ENCODE measurements around the gene TANC1.
A peak's percentile ranks its signal among the peaks of the same experiment; 100 is the strongest.

Gene TANC1

GRCh38 chr2:159214325-159214865, 246.0 kb downstream of the TANC1 start:
- Histone ChIP-seq H3K4me3 (ENCODE audit: low read length in 2 of 2) (no peak overlapping the region), H4K91ac (ENCODE audit: low read depth, low read length, poor library complexity) (no peak overlapping the region), H2BK120ac (ENCODE audit: low read depth, low read length) (no peak overlapping the region), H3K4me1 (ENCODE audit: control insufficient read depth in 2 of 2, insufficient read depth in 1 of 2, low read depth in 1 of 2, low read length in 2 of 2) (peaks cover 24 to 26% of the 10 kb centered on the region in 2 donors), H4K8ac (ENCODE audit: low read depth, low read length) (no peak overlapping the region), H3K9me3 (replicated peaks in 1 of 2; ENCODE audit: control insufficient read depth in 2 of 2, insufficient read depth in 1 of 2, low read depth in 1 of 2, low read length in 2 of 2) (peaks cover 5% of the 10 kb centered on the region in 2 donors), H3K23ac (ENCODE audit: low read depth, low read length, poor library complexity) (no peak overlapping the region), H3K9ac (ENCODE audit: low read depth, low read length, poor library complexity) (no peak overlapping the region), H3K27ac (replicated peaks; ENCODE audit: low read length) (no peak overlapping the region), H2BK15ac (ENCODE audit: low read length) (peak overlapping the region; percentile 69), H2AFZ (ENCODE audit: low read length) (no peak overlapping the region), H3K36me3 (replicated peaks in 1 of 2; ENCODE audit: control insufficient read depth in 2 of 2, insufficient read depth in 2 of 2, low read length in 2 of 2) (peaks cover 2 to 52% of the 10 kb centered on the region in 2 donors), H3K14ac (ENCODE audit: low read length) (no peak overlapping the region), H3K4me2 (ENCODE audit: insufficient read depth, low read length, poor library complexity, severe bottlenecking) (no peak overlapping the region), H3K79me1 (ENCODE audit: low read depth, low read length) (no peaks in the 10 kb centered on the region), H3K18ac (ENCODE audit: low read length) (peak overlapping the region; percentile 64), H3K4ac (ENCODE audit: low read length) (no peak overlapping the region), H3K27me3 (ENCODE audit: control insufficient read depth in 3 of 3, insufficient read depth in 3 of 3, low read depth in 1 of 3, low read length in 3 of 3) (no peaks in the 10 kb centered on the region), H2BK12ac (ENCODE audit: low read length) (no peak overlapping the region), H2BK5ac (ENCODE audit: low read length) (no peak overlapping the region), H2AK5ac (ENCODE audit: low read depth, low read length) (peak overlapping the region; percentile 51)
- no CpG with 5 or more reads among the region's 3 CpGs for WGBS, 2 donors (ENCODE audit: extremely low coverage in 2 of 2, insufficient read length in 2 of 2, insufficient replicate concordance in 1 of 2)
- DNase-seq (ENCODE audit: low spot score): no peak

DNA sequence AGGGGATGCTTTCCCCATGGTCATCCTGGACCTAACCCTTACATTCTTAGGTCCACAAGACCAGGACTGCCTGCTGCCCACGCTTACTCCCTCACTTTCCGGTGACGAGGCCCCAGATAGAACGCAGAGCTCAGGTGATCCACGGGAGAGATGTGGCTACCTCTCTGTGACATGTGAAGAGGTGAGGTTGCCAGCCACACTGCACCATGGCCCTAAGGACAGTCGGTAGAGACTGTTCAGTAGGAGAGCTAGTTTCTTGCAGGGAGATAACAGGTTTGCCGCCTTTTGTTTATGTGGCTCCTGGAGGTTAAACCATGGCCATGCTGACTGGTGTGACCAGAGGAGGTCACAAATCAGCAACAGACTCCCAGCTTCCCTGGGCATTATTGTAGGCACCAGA, 246.7 kb downstream of the TANC1 start:
- H3K36me3 ChIP-seq (replicated peaks in 1 of 2; ENCODE audit: control insufficient read depth in 2 of 2, insufficient read depth in 2 of 2, low read length in 2 of 2): peaks cover 2 to 59% of the 10 kb centered on the region in 2 donors
- no peak overlapping the region for H2AFZ ChIP-seq (ENCODE audit: low read length)
- no CpG with 5 or more reads among the region's 7 CpGs for WGBS, 2 donors (ENCODE audit: extremely low coverage in 2 of 2, insufficient read length in 2 of 2, insufficient replicate concordance in 1 of 2)

GRCh38 chr2:159217676-159218075, 249.2 kb downstream of the TANC1 start:
- H3K23ac ChIP-seq (ENCODE audit: low read depth, low read length, poor library complexity): no peak overlapping the region
- H2AK5ac ChIP-seq (ENCODE audit: low read depth, low read length): no peak overlapping the region
- H3K4me2 ChIP-seq (ENCODE audit: insufficient read depth, low read length, poor library complexity, severe bottlenecking): no peak overlapping the region
- peaks cover 0 to 8% of the 10 kb centered on the region in 2 donors for H3K4me1 ChIP-seq (ENCODE audit: control insufficient read depth in 2 of 2, insufficient read depth in 1 of 2, low read depth in 1 of 2, low read length in 2 of 2)
- WGBS, 2 donors (ENCODE audit: extremely low coverage in 2 of 2, insufficient read length in 2 of 2, insufficient replicate concordance in 1 of 2): no CpG with 5 or more reads among the region's 5 CpGs
- no peak overlapping the region for H2BK12ac ChIP-seq (ENCODE audit: low read length)
- no peak overlapping the region for H2BK5ac ChIP-seq (ENCODE audit: low read length)
- no peak overlapping the region for H2BK120ac ChIP-seq (ENCODE audit: low read depth, low read length)
- H3K9ac ChIP-seq (ENCODE audit: low read depth, low read length, poor library complexity): no peak overlapping the region
- peaks cover 5% of the 10 kb centered on the region in 2 donors for H3K9me3 ChIP-seq (replicated peaks in 1 of 2; ENCODE audit: control insufficient read depth in 2 of 2, insufficient read depth in 1 of 2, low read depth in 1 of 2, low read length in 2 of 2)
- no peak overlapping the region for H2BK15ac ChIP-seq (ENCODE audit: low read length)
- H3K14ac ChIP-seq (ENCODE audit: low read length): no peak overlapping the region
- no peak overlapping the region for H4K91ac ChIP-seq (ENCODE audit: low read depth, low read length, poor library complexity)
- H3K36me3 ChIP-seq (replicated peaks in 1 of 2; ENCODE audit: control insufficient read depth in 2 of 2, insufficient read depth in 2 of 2, low read length in 2 of 2): peaks cover 2 to 82% of the 10 kb centered on the region in 2 donors
- no peaks in the 10 kb centered on the region for H3K27me3 ChIP-seq (ENCODE audit: control insufficient read depth in 3 of 3, insufficient read depth in 3 of 3, low read depth in 1 of 3, low read length in 3 of 3)
- no peak overlapping the region for H3K18ac ChIP-seq (ENCODE audit: low read length)
- no peaks in the 10 kb centered on the region for H3K79me1 ChIP-seq (ENCODE audit: low read depth, low read length)
- no peak overlapping the region for H2AFZ ChIP-seq (ENCODE audit: low read length)
- no peak overlapping the region for H4K8ac ChIP-seq (ENCODE audit: low read depth, low read length)
- DNase-seq (ENCODE audit: low spot score): no peak
- H3K4ac ChIP-seq (ENCODE audit: low read length): no peak overlapping the region
- no peak overlapping the region for H3K27ac ChIP-seq (replicated peaks; ENCODE audit: low read length)
- no peak overlapping the region for H3K4me3 ChIP-seq (ENCODE audit: low read length in 2 of 2)

More for the DNA sequence above, 246.7 kb downstream of the TANC1 start:
- no peaks in the 10 kb centered on the region for H3K79me1 ChIP-seq (ENCODE audit: low read depth, low read length)
- peak overlapping the region; percentile 14 for H4K91ac ChIP-seq (ENCODE audit: low read depth, low read length, poor library complexity)
- no peak overlapping the region for H3K4me3 ChIP-seq (ENCODE audit: low read length in 2 of 2)
- H2AK5ac ChIP-seq (ENCODE audit: low read depth, low read length): peak overlapping the region; percentile 51
- DNase-seq (ENCODE audit: low spot score): no peak
- no peak overlapping the region for H3K27ac ChIP-seq (replicated peaks; ENCODE audit: low read length)
- peaks cover 5% of the 10 kb centered on the region in 2 donors for H3K9me3 ChIP-seq (replicated peaks in 1 of 2; ENCODE audit: control insufficient read depth in 2 of 2, insufficient read depth in 1 of 2, low read depth in 1 of 2, low read length in 2 of 2)
- H3K4ac ChIP-seq (ENCODE audit: low read length): no peak overlapping the region
- no peak overlapping the region for H2BK120ac ChIP-seq (ENCODE audit: low read depth, low read length)
- peak overlapping the region; percentile 49 for H4K8ac ChIP-seq (ENCODE audit: low read depth, low read length)
- H3K18ac ChIP-seq (ENCODE audit: low read length): peak overlapping the region; percentile 71
- H3K14ac ChIP-seq (ENCODE audit: low read length): peak overlapping the region; percentile 4
- no peak overlapping the region for H3K9ac ChIP-seq (ENCODE audit: low read depth, low read length, poor library complexity)
- H3K4me2 ChIP-seq (ENCODE audit: insufficient read depth, low read length, poor library complexity, severe bottlenecking): no peak overlapping the region
- H3K27me3 ChIP-seq (ENCODE audit: control insufficient read depth in 3 of 3, insufficient read depth in 3 of 3, low read depth in 1 of 3, low read length in 3 of 3): no peaks in the 10 kb centered on the region
- H3K23ac ChIP-seq (ENCODE audit: low read depth, low read length, poor library complexity): no peak overlapping the region
- peak overlapping the region; percentile 69 for H2BK15ac ChIP-seq (ENCODE audit: low read length)
- peak overlapping the region; percentile 30 for H2BK12ac ChIP-seq (ENCODE audit: low read length)
- peaks cover 19 to 22% of the 10 kb centered on the region in 2 donors for H3K4me1 ChIP-seq (ENCODE audit: control insufficient read depth in 2 of 2, insufficient read depth in 1 of 2, low read depth in 1 of 2, low read length in 2 of 2)
- H2BK5ac ChIP-seq (ENCODE audit: low read length): no peak overlapping the region

DNA sequence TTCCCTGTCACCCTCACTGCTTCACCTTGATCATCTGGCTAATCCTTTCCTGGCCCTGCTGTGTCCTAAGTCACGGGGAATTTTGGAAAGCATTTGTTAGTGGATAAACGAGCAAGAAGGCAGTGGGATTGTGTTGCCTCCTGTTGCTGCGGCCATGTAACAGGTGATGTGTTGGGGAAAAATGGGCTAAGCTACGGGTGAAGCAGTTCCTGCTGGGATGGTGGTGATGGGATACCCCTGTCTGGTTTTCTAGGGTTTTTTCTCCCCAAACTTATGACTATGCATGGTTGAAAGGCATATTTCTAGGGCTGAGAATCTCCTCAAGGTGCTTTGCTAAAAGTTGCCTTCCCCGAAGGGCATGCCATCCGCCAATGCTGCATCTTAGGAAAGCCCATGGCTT, 249.9 kb downstream of the TANC1 start:
- Histone ChIP-seq H3K4me2 (ENCODE audit: insufficient read depth, low read length, poor library complexity, severe bottlenecking) (no peak overlapping the region), H3K27ac (replicated peaks; ENCODE audit: low read length) (no peak overlapping the region), H2AFZ (ENCODE audit: low read length) (no peak overlapping the region), H3K9ac (ENCODE audit: low read depth, low read length, poor library complexity) (no peak overlapping the region), H3K14ac (ENCODE audit: low read length) (no peak overlapping the region), H3K4me3 (ENCODE audit: low read length in 2 of 2) (no peak overlapping the region), H3K18ac (ENCODE audit: low read length) (no peak overlapping the region), H3K4me1 (ENCODE audit: control insufficient read depth in 2 of 2, insufficient read depth in 1 of 2, low read depth in 1 of 2, low read length in 2 of 2) (peaks cover 0 to 8% of the 10 kb centered on the region in 2 donors), H3K9me3 (replicated peaks in 1 of 2; ENCODE audit: control insufficient read depth in 2 of 2, insufficient read depth in 1 of 2, low read depth in 1 of 2, low read length in 2 of 2) (peaks cover 5% of the 10 kb centered on the region in 2 donors), H2BK15ac (ENCODE audit: low read length) (no peak overlapping the region), H2BK12ac (ENCODE audit: low read length) (no peak overlapping the region), H3K4ac (ENCODE audit: low read length) (no peak overlapping the region), H4K91ac (ENCODE audit: low read depth, low read length, poor library complexity) (no peak overlapping the region), H3K79me1 (ENCODE audit: low read depth, low read length) (no peaks in the 10 kb centered on the region), H2AK5ac (ENCODE audit: low read depth, low read length) (no peak overlapping the region), H4K8ac (ENCODE audit: low read depth, low read length) (no peak overlapping the region), H2BK5ac (ENCODE audit: low read length) (no peak overlapping the region), H3K27me3 (ENCODE audit: control insufficient read depth in 3 of 3, insufficient read depth in 3 of 3, low read depth in 1 of 3, low read length in 3 of 3) (no peaks in the 10 kb centered on the region), H2BK120ac (ENCODE audit: low read depth, low read length) (no peak overlapping the region), H3K36me3 (replicated peaks in 1 of 2; ENCODE audit: control insufficient read depth in 2 of 2, insufficient read depth in 2 of 2, low read length in 2 of 2) (peaks cover 2 to 88% of the 10 kb centered on the region in 2 donors), H3K23ac (ENCODE audit: low read depth, low read length, poor library complexity) (no peak overlapping the region)
- WGBS, 2 donors (ENCODE audit: extremely low coverage in 2 of 2, insufficient read length in 2 of 2, insufficient replicate concordance in 1 of 2): no CpG with 5 or more reads among the region's 6 CpGs
- DNase-seq (ENCODE audit: low spot score): no peak
